Cardiac atrium fibroblast (primary cell): ENCODE measurements around the gene DEFB113. TPM values are rescaled to one million over a fixed set of nuclear protein-coding genes. Genes with fewer than 3 reads are reported as not detected.

Source experiments
- total RNA-seq: library from RNA; depleted of rRNA; stranded (reverse); fragments of >200 nt; gene quantifications from 2 replicates; pipeline ENCODE4 v1.2.3, GENCODE V29; 2015

Gene DEFB113
- total RNA-seq: not detected in 2 replicates

GRCh38 chr6:49969605-49970004 lies at the start of gene DEFB113:
Gene DEFB113 (minus strand): TSS chr6:49969625. CDS start chr6:49969625, 0 bp downstream.

GRCh38 chr6:49964064-49964463 lies 5.4 kb downstream of the DEFB113 start, which contains the start of gene DEFB114:
Gene DEFB114 (minus strand): TSS chr6:49964164. CDS start chr6:49964105, 59 bp downstream.

Other genes starting within 250 kb of the DEFB113 start
- not detected in 2 replicates for gene CRISP3, start 225.2 kb downstream of the DEFB113 start, total RNA-seq
- not detected in 2 replicates for gene PGK2, start 182.3 kb downstream of the DEFB113 start, total RNA-seq
- not detected in 2 replicates for gene CRISP1, start 103.1 kb downstream of the DEFB113 start, total RNA-seq
- gene DEFB114, start 5.5 kb downstream of the DEFB113 start, total RNA-seq: not detected in 2 replicates
- not detected in 2 replicates for gene DEFB110, start 52.4 kb upstream of the DEFB113 start, total RNA-seq
- not detected in 2 replicates for gene DEFB112, start 80.3 kb upstream of the DEFB113 start, total RNA-seq